Measurements from ENCODE around the gene TWNK. TPM values are rescaled to one million over a fixed set of nuclear protein-coding genes. Genes with fewer than 3 reads are reported as not detected.

The TWNK gene
- total RNA-seq, 4 donors from 2014 or later, result 8.2 to 19.8 (median 10.0) TPM

DNA sequence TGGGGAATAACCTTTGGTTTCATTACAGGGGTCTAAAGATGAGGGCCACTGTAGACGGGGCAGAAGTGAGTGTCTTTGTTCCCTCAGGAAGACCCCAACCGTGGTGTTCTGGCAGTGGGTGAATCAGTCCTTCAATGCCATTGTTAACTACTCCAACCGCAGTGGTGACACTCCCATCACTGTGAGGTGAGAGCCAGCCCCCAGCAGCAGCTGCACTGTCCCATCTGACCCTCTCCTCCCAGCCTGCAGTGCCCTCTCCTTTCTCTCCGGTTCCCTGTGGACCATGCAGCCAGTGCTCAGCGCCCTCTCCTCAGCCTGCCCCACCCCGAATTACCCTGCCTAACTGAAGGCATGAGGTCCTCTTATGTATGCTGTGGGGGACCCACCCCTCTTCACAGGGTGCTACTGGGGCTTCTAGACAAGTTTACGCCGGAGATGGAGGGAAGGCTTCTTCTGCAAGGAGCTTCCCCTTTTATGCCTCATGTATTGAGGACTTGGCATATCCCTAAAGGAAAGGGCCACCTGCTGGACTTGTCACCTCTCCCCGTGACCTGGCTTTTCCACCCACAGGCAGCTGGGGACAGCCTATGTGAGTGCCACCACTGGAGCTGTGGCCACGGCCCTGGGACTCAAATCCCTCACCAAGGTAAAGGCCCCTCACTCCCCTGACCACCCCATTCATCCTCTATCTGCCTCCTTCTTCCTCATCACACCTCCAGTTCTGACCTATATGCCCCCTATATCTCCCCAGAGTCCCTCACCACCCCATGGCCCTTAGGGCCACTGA is 48.8 kb downstream of the TWNK start:
- Histone ChIP-seq H3K9me3 (no peaks in the 10 kb centered on the region), H3K27ac (no peak overlapping the region), H3K36me3 (peaks cover 0 to 18% of the 10 kb centered on the region in 2 donors), H3K27me3 (no peaks in the 10 kb centered on the region), H3K4me3 (no peak overlapping the region), H3K4me1 (peaks cover 7 to 9% of the 10 kb centered on the region in 2 donors)
- in situ Hi-C loops (cut with MboI; ENCODE audit: low sequenced_read_pairs in 4 of 4) (no loop called here), intact Hi-C loops (cut with DNase I; ENCODE audit: low total_unique reads) (no loop called here)
- ATAC-seq (no peak), DNase-seq (no peak)
- TF ChIP-seq, protein P1, sequence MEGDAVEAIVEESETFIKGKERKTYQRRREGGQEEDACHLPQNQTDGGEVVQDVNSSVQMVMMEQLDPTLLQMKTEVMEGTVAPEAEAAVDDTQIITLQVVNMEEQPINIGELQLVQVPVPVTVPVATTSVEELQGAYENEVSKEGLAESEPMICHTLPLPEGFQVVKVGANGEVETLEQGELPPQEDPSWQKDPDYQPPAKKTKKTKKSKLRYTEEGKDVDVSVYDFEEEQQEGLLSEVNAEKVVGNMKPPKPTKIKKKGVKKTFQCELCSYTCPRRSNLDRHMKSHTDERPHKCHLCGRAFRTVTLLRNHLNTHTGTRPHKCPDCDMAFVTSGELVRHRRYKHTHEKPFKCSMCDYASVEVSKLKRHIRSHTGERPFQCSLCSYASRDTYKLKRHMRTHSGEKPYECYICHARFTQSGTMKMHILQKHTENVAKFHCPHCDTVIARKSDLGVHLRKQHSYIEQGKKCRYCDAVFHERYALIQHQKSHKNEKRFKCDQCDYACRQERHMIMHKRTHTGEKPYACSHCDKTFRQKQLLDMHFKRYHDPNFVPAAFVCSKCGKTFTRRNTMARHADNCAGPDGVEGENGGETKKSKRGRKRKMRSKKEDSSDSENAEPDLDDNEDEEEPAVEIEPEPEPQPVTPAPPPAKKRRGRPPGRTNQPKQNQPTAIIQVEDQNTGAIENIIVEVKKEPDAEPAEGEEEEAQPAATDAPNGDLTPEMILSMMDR (IDR thresholded peaks at IDR 0.05 in 4 of 5, conservative IDR thresholded peaks at IDR 0.05 in 1 of 5), result no peak
- TF ChIP-seq POLR2A (IDR thresholded peaks at IDR 0.05), result no peak

GRCh38 chr10:101036726-101037125 is 49.4 kb downstream of the TWNK start:
- H3K27me3 ChIP-seq, result no peaks in the 10 kb centered on the region
- in situ Hi-C loops (cut with MboI; ENCODE audit: low sequenced_read_pairs in 4 of 4), result no loop called here
- intact Hi-C loops (cut with DNase I; ENCODE audit: low total_unique reads), result no loop called here

GRCh38 chr10:101038484-101038883 is 51.1 kb downstream of the TWNK start:
- H3K27me3 ChIP-seq, result no peaks in the 10 kb centered on the region
- peaks cover 0 to 18% of the 10 kb centered on the region in 2 donors for H3K36me3 ChIP-seq
- TF ChIP-seq POLR2A (IDR thresholded peaks at IDR 0.05), result no peak
- TF ChIP-seq, protein P1 (IDR thresholded peaks at IDR 0.05 in 4 of 5, conservative IDR thresholded peaks at IDR 0.05 in 1 of 5), result no peak
- intact Hi-C loops (cut with DNase I; ENCODE audit: low total_unique reads), result no loop called here
- peaks cover 9 to 15% of the 10 kb centered on the region in 2 donors for H3K4me1 ChIP-seq
- ATAC-seq (no peak), DNase-seq (no peak)
- H3K27ac ChIP-seq, result no peak overlapping the region
- no peak overlapping the region for H3K4me3 ChIP-seq
- in situ Hi-C loops (cut with MboI; ENCODE audit: low sequenced_read_pairs in 4 of 4), result no loop called here
- H3K9me3 ChIP-seq, result no peaks in the 10 kb centered on the region

More at GRCh38 chr10:101036726-101037125, 49.4 kb downstream of the TWNK start:
- Histone ChIP-seq H3K36me3 (peaks cover 0 to 18% of the 10 kb centered on the region in 2 donors), H3K4me3 (no peak overlapping the region), H3K9me3 (no peaks in the 10 kb centered on the region), H3K4me1 (peaks cover 6 to 10% of the 10 kb centered on the region in 2 donors), H3K27ac (no peak overlapping the region)
- TF ChIP-seq, protein P1 (IDR thresholded peaks at IDR 0.05 in 4 of 5, conservative IDR thresholded peaks at IDR 0.05 in 1 of 5), result no peak
- TF ChIP-seq POLR2A (IDR thresholded peaks at IDR 0.05), result no peak
- DNase-seq (no peak), ATAC-seq (no peak)

DNA sequence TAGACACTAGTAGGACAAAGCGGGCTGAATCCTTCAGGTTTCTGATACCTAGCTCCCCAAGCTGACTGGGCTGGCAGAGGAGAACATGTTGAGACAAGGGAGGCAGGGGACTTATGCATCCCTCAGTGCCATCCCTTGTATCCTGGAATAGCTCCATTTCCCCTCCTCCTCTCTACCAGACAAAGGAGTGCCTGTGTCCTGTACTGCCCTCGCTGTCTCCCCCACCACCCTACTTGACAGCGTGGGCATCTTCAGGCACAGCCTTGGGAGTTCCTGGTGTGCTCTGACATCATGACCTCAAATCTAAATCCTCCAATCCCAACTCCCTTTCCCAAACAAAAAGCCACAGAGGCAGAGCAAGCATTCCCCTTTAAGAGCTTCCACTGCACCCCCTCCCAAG is 52.7 kb downstream of the TWNK start:
- intact Hi-C loops (cut with DNase I; ENCODE audit: low total_unique reads), result no loop called here
- Histone ChIP-seq H3K4me1 (peaks cover 11 to 16% of the 10 kb centered on the region in 2 donors), H3K27me3 (no peaks in the 10 kb centered on the region), H3K4me3 (no peak overlapping the region), H3K9me3 (no peaks in the 10 kb centered on the region), H3K36me3 (peaks cover 0 to 18% of the 10 kb centered on the region in 2 donors), H3K27ac (no peak overlapping the region)
- DNase-seq, result no peak
- TF ChIP-seq, protein P1 (IDR thresholded peaks at IDR 0.05 in 4 of 5, conservative IDR thresholded peaks at IDR 0.05 in 1 of 5), result no peak
- TF ChIP-seq POLR2A (IDR thresholded peaks at IDR 0.05), result no peak
- ATAC-seq, result no peak
- in situ Hi-C loops (cut with MboI; ENCODE audit: low sequenced_read_pairs in 4 of 4), result loop anchor here in 1 of 4 donors (10.0 kb wide), 1 partner anchor 105 kb away; no protein-coding TSS in a partner anchor
